Stimulated activated naive CD8-positive, alpha-beta T cell treated with anti-CD3 and anti-CD28 coated beads, Interleukin-15, Interleukin-2, amounts not matched to agents 100 ng/mL and 50 ng/mL, for 24 hours (primary cell): Measurements from ENCODE around the gene GABRE.

Source experiments
- H3K27ac Mint-ChIP-seq: one replicate; pipeline ENCODE4 v1.8.0; 2021; ENCODE audit warnings: mild to moderate bottlenecking, mixed read lengths
- H3K27me3 Mint-ChIP-seq: one replicate; pipeline ENCODE4 v1.8.0; 2021; ENCODE audit warnings: mixed read lengths
- H3K36me3 Mint-ChIP-seq: one replicate; pipeline ENCODE4 v1.8.0; 2021; ENCODE audit warnings: low read depth, mixed read lengths
- H3K4me1 Mint-ChIP-seq: one replicate; pipeline ENCODE4 v1.8.0; 2021; ENCODE audit warnings: low read depth, mixed read lengths
- H3K4me3 Mint-ChIP-seq: one replicate; pipeline ENCODE4 v1.8.0; 2021; ENCODE audit warnings: mild to moderate bottlenecking, mixed read lengths
- H3K9me3 Mint-ChIP-seq: one replicate; pipeline ENCODE4 v1.8.0; 2021; ENCODE audit warnings: mixed read lengths

Gene GABRE

DNA sequence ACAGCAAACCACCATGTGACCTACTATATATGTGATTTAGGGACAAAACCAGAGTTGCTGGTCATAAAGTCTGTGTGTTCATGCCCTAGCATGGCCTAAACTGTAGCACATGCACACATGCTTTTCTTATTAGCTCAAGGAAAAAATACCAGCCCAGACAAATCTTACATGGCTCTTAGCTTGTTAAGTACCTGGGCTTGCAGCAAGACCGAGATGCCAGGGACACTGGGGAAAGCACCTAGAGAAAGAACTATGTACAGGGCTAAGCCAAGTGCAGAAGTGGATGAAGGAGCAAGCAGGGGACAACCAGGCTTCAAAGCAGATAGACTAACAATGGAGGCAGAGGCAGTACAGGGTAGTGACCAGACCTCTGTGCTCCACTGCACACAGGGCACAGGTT, 3.4 kb upstream of the GABRE start:
- H3K4me3 Mint-ChIP-seq: no peak overlapping the region
- peaks cover 19% of the 10 kb centered on the region for H3K27me3 Mint-ChIP-seq
- no peak overlapping the region for H3K27ac Mint-ChIP-seq
- H3K36me3 Mint-ChIP-seq: no peaks in the 10 kb centered on the region
- H3K9me3 Mint-ChIP-seq: no peaks in the 10 kb centered on the region
- no peaks in the 10 kb centered on the region for H3K4me1 Mint-ChIP-seq

DNA sequence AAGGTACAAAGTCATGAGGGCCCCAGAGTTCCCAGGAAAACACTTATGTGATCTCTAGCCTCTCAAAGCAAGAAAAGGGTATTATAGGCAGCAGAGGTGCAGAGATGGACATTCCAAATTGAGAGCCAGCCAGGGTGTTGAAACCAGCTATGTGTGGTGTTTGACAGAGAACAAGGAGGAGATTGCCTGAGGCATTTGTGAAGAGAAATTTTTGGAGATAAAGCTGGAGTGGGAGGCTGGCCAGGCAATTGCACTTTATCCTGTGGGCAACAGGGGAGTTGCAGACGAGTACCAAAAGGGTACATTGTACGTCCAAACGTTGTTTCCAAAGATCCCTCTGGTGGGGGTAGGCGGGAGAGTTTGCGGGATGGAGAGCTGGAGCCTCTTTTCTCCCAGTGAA, 2.5 kb upstream of the GABRE start:
- Mint-ChIP-seq H3K36me3 (no peaks in the 10 kb centered on the region), H3K9me3 (no peaks in the 10 kb centered on the region), H3K27ac (no peak overlapping the region), H3K27me3 (peaks cover 20% of the 10 kb centered on the region), H3K4me1 (no peaks in the 10 kb centered on the region), H3K4me3 (no peak overlapping the region)

DNA sequence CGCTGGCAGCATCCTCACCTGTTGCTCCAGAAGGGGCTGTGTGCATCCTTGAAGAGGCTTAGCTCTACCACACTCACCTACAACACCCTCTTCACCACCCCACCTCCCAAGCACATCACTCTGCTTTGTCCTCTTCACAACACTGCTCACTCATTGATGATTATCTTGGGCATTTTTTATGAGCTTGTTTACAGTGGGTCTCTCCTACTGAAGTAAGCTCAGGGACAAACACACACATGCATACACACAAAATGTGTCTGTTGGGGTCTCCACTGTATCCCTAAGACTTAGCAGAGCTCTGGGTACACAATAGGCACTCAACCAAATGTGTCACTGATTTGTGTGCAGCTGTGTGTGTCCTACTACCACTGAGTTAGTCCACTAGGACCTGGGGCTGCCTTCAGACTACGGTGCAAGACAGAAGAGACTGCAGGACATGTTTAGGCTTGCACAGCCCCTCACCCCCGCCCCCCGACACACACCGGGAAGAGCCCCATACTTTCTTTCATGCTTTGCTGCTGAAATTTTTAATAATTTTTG, 1.3 kb upstream of the GABRE start:
- no peaks in the 10 kb centered on the region for H3K4me1 Mint-ChIP-seq
- H3K9me3 Mint-ChIP-seq: no peaks in the 10 kb centered on the region
- H3K4me3 Mint-ChIP-seq: no peak overlapping the region
- peaks cover 20% of the 10 kb centered on the region for H3K27me3 Mint-ChIP-seq
- H3K36me3 Mint-ChIP-seq: no peaks in the 10 kb centered on the region
- H3K27ac Mint-ChIP-seq: no peak overlapping the region

DNA sequence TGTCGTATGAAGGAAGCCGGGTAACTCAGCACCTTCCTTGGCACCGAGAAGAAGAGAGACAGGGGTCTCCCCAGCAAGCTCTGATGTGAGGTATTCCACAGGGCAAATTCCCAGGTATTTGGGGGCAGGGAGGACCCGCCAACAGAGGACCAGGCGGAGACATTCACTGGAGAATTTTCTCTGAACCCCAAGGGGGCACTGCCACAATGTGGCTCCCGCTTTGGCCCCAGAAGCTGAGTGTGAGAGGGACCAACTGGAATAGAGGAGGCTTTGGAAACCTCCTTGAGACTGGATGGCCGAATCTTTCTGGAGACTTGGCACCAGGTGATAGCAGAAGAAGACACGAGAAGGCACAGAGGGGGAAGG, 735 bp upstream of the GABRE start:
- no peaks in the 10 kb centered on the region for H3K9me3 Mint-ChIP-seq
- H3K4me1 Mint-ChIP-seq: no peaks in the 10 kb centered on the region
- H3K4me3 Mint-ChIP-seq: no peak overlapping the region
- H3K36me3 Mint-ChIP-seq: no peaks in the 10 kb centered on the region
- H3K27me3 Mint-ChIP-seq: peaks cover 22% of the 10 kb centered on the region
- no peak overlapping the region for H3K27ac Mint-ChIP-seq

DNA sequence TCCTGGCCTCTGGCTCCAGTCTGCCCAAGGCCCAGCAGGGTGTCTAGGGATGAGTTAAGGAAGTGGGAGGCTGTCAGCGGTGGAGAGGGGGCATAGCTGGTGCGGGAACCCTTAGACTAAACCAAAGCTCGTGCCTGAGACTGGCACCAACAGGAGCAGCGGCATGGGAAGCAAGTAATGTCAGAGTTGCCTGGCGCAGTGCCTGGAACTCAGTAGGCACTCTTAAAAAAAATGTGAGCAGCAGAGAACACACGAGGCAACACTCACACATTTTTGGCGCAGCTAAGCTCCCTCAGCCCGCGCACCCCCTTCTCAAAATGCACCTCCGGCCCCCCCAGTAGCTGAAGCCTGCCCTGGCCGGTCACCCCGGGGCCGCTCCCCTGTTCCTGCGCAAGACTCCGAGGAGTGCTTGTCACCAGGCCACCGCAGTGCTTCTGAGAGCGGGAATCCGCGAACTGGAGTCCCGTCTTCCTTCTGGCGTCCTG, 583 bp downstream of the GABRE start:
- Mint-ChIP-seq H3K4me3 (no peak overlapping the region), H3K27me3 (peaks cover 22% of the 10 kb centered on the region), H3K27ac (no peak overlapping the region), H3K9me3 (peaks cover 2% of the 10 kb centered on the region), H3K36me3 (no peaks in the 10 kb centered on the region), H3K4me1 (no peaks in the 10 kb centered on the region)

DNA sequence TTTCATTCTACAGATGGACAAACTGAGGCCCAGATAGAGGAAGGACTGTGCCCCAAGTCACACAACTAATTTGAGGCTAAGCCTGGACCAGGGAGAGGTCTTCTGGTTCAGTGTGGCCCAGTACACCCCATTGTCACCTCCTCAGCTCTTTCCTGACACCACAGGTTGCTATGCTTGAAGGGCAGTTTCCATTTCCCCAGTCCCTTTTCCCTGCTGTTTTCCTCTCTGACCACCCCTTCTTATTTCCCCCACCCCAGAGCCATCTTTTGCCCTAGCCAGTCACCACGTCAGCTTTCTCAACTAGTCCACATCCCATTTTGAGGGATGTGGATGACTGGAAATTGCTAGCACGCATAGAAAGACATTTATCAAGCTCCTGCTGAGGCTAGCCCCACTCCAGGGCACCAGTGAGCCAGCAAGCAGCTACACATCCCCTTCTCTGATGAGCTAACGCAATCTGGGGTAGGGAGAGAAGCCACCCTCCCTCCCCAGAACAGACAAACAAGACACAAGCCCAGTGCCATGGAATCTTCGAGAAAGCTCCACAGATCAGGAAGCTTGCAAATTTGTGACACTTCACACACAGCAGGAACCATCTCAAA, 1.3 kb downstream of the GABRE start:
- H3K4me1 Mint-ChIP-seq: no peaks in the 10 kb centered on the region
- peaks cover 5% of the 10 kb centered on the region for H3K9me3 Mint-ChIP-seq
- H3K27ac Mint-ChIP-seq: no peak overlapping the region
- no peak overlapping the region for H3K4me3 Mint-ChIP-seq
- H3K27me3 Mint-ChIP-seq: peaks cover 22% of the 10 kb centered on the region
- no peaks in the 10 kb centered on the region for H3K36me3 Mint-ChIP-seq

DNA sequence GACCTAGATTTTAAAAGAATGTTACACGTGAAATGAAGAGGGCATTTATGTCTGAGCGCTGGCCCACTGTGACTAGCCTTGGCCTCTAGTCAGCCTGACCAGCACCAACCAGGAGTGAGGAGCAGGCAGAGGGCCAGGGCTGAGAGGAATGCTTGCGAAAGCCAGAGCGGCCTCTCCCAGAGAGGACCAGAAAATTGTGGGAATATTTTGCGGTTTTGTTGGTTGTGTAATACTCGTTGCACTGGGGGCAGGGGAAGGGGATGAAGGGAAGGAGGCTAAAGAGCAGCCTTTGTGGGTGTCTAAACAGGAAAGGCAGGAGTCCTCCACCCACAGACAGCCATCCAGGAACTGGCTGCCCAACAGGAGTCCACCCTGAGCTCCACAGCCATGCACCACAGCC, 3.8 kb downstream of the GABRE start:
- Mint-ChIP-seq H3K27ac (no peak overlapping the region), H3K9me3 (peaks cover 5% of the 10 kb centered on the region), H3K4me1 (no peaks in the 10 kb centered on the region), H3K4me3 (no peak overlapping the region), H3K36me3 (no peaks in the 10 kb centered on the region), H3K27me3 (peaks cover 20% of the 10 kb centered on the region)

DNA sequence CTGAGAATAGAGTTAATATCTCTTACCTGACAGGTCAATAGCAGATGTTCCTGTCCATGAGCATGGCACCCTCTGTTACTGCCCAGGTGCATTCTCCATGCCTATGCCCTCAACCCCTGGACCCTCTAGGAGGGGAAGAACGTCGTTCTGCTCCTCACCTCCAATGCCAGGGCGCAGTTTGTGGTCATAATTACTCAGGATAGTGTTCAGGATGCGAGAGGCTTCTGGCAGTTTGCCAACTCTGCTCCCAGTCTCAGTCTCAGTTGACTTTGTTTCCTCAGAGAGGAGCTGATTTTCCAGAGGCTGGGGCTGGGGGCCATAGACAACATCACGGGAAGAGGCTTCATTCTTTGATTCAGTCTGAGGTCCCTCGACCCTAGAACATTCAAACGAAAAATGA, 4.4 kb downstream of the GABRE start:
- H3K9me3 Mint-ChIP-seq: peaks cover 5% of the 10 kb centered on the region
- H3K36me3 Mint-ChIP-seq: no peaks in the 10 kb centered on the region
- no peak overlapping the region for H3K27ac Mint-ChIP-seq
- peaks cover 14% of the 10 kb centered on the region for H3K27me3 Mint-ChIP-seq
- H3K4me1 Mint-ChIP-seq: no peaks in the 10 kb centered on the region
- no peak overlapping the region for H3K4me3 Mint-ChIP-seq

DNA sequence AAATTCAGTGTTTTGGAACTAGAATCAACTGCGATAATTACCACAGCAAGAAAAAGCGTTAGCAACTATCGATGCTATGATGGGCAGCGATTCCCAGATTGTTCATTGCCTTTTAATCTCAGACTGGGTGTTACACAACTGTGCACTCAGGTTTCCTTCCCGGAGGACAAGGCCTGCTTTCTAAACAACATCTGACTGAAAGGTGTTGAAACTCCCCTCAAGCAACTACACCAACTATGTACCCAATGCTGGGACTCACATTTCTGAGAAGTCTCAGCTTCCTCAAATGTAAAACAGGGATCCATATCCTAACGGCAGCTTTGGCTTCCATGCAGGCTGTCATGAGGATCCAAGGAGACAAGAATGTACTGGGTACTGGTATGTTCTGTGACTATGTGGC, 8.2 kb downstream of the GABRE start:
- Mint-ChIP-seq H3K36me3 (no peaks in the 10 kb centered on the region), H3K4me1 (no peaks in the 10 kb centered on the region), H3K27me3 (peaks cover 2% of the 10 kb centered on the region), H3K9me3 (peaks cover 5% of the 10 kb centered on the region), H3K27ac (no peak overlapping the region), H3K4me3 (no peak overlapping the region)

DNA sequence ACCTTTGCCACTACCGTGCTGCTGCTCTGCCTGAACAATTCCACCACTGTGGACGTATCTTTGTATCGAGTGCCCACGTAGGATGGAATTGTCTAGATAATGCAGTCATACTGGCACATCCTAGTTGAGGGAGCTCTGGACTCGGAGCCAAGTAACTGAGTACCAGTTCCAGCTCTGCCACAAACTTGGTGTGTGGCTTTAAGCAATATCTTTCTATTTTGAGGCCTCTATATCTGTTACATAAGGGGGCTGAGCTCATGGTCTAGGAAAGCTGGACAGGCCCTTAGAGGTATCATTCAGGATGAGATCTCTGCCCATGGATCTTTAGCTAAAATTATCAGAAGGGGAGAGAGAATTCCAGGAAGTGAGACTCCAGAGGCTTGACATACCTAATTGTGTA, 12.4 kb downstream of the GABRE start:
- Mint-ChIP-seq H3K27me3 (no peaks in the 10 kb centered on the region), H3K4me3 (no peak overlapping the region), H3K4me1 (no peaks in the 10 kb centered on the region), H3K36me3 (no peaks in the 10 kb centered on the region), H3K27ac (no peak overlapping the region), H3K9me3 (no peaks in the 10 kb centered on the region)

DNA sequence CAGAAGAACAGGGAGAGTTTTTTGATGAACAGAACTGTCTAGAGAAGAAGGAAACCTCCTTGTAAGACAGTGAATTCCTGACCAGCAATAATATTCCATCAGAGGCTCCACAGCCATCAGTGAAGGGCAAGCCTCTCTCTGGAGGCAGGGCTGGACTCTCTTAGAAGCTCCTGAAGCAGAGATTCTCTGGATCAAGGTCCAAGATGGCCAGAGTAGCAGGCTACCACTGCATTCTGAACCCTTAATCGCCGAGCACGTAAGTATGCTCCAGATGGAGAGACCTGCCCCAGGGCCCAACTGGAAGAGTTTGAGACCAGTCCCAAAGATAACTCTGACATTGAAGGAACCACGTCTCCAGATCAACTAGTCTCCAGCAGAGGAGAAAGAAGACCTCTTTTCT, 16.4 kb downstream of the GABRE start:
- H3K36me3 Mint-ChIP-seq: no peaks in the 10 kb centered on the region
- H3K27ac Mint-ChIP-seq: no peak overlapping the region
- H3K4me1 Mint-ChIP-seq: no peaks in the 10 kb centered on the region
- H3K4me3 Mint-ChIP-seq: no peak overlapping the region
- H3K27me3 Mint-ChIP-seq: no peaks in the 10 kb centered on the region
- no peaks in the 10 kb centered on the region for H3K9me3 Mint-ChIP-seq

DNA sequence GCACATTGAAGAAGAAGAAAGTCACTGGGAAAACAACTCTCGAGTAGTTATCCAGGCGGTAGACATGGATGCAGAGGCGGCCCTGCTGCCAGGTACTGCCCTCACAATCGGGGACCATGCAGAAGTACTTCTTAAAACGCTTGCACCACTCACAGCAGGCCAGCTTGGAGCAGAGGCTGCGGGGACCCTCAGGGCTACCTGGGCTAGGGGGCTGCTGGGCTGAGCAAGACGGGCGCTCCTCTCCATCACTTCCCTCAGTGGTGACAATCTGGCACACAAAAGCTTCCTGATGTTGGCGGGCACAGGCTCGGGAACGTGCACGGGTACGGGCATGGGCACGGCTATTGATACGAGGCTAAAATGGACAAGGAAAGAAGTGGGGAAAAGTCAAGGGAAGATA, 19.7 kb downstream of the GABRE start:
- H3K27me3 Mint-ChIP-seq: no peaks in the 10 kb centered on the region
- no peaks in the 10 kb centered on the region for H3K4me1 Mint-ChIP-seq
- no peak overlapping the region for H3K4me3 Mint-ChIP-seq
- H3K36me3 Mint-ChIP-seq: no peaks in the 10 kb centered on the region
- H3K27ac Mint-ChIP-seq: no peak overlapping the region
- H3K9me3 Mint-ChIP-seq: no peaks in the 10 kb centered on the region

DNA sequence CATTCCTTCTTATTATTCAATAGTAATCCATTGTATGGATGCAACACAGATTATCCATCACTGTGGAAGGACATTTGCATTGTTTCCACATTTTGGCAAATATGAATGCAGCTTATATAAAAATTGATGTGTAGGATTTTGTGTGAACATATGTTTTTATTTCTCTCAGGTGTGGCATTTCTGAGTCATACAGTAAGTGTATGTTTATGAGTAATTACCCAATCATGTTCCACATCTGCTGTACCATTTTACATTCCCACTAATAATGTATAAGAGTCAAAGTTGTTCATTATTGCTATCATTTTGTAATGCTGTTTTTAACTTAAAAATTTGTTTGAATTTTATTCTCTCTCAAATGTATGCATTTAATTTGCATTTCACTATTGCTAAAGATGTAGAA, 36.3 kb downstream of the GABRE start:
- H3K27me3 Mint-ChIP-seq: peaks cover 3% of the 10 kb centered on the region
- H3K36me3 Mint-ChIP-seq: no peaks in the 10 kb centered on the region
- H3K27ac Mint-ChIP-seq: no peak overlapping the region
- no peaks in the 10 kb centered on the region for H3K4me1 Mint-ChIP-seq
- no peak overlapping the region for H3K4me3 Mint-ChIP-seq
- no peaks in the 10 kb centered on the region for H3K9me3 Mint-ChIP-seq

DNA sequence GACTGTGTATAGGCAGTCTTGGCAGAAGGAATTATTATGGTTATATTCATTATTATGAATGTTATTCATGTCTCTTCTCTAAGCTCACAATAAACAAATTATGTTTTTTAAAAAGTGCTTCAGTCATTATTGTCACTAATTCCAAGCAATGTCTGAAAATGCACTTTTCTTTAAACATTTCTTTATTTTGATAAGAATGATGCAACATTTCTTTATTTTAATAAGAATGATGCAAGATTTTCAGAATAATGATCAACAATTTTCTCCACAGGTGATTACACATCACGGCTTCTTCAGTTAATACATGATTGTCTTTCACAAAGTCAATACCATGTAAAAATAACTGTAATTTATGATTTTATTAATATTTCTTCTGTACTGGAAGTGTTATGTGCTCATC, 39.1 kb downstream of the GABRE start:
- H3K4me1 Mint-ChIP-seq: no peaks in the 10 kb centered on the region
- H3K4me3 Mint-ChIP-seq: no peak overlapping the region
- H3K27ac Mint-ChIP-seq: no peak overlapping the region
- H3K36me3 Mint-ChIP-seq: no peaks in the 10 kb centered on the region
- no peaks in the 10 kb centered on the region for H3K9me3 Mint-ChIP-seq
- H3K27me3 Mint-ChIP-seq: no peaks in the 10 kb centered on the region

DNA sequence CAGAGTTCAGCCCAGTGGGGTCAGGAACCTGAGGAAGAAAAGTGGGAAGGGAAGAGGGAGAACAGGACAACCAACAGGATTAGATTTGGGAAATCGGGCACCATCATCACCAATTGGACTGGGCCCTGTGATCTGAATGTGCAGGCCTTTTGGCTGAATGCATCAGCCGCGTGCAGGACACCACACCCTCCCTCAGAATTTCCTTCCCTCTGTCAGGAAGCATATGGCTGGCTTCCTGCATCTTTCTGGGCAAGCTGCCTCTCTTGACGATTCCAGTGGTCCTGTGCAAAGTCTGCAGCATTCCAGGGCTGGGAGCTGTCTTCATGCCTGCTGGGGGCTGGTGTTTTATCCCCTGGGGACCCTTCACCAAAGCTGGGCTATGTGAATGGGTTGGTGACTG, 45.4 kb downstream of the GABRE start:
- no peaks in the 10 kb centered on the region for H3K27me3 Mint-ChIP-seq
- H3K27ac Mint-ChIP-seq: no peak overlapping the region
- no peaks in the 10 kb centered on the region for H3K4me1 Mint-ChIP-seq
- H3K4me3 Mint-ChIP-seq: no peak overlapping the region
- no peaks in the 10 kb centered on the region for H3K36me3 Mint-ChIP-seq
- H3K9me3 Mint-ChIP-seq: no peaks in the 10 kb centered on the region

DNA sequence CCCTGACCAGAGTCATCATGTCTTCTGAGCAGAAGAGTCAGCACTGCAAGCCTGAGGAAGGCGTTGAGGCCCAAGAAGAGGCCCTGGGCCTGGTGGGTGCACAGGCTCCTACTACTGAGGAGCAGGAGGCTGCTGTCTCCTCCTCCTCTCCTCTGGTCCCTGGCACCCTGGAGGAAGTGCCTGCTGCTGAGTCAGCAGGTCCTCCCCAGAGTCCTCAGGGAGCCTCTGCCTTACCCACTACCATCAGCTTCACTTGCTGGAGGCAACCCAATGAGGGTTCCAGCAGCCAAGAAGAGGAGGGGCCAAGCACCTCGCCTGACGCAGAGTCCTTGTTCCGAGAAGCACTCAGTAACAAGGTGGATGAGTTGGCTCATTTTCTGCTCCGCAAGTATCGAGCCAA, 50.8 kb downstream of the GABRE start:
- Mint-ChIP-seq H3K27ac (no peak overlapping the region), H3K36me3 (no peaks in the 10 kb centered on the region), H3K4me1 (no peaks in the 10 kb centered on the region), H3K9me3 (no peaks in the 10 kb centered on the region), H3K4me3 (no peak overlapping the region), H3K27me3 (no peaks in the 10 kb centered on the region)
